GM13977 (cell line): Measurements from ENCODE around the gene TSPAN11.

Experiments used
- DNase-seq: peaks from one replicate; pipeline ENCODE4 v3.0.0; 2012; ENCODE audit warnings: low spot score
- CTCF ChIP-seq: IDR thresholded peaks from 2 replicates; pipeline ENCODE4 v1.5.1; 2012; ENCODE audit warnings: mild to moderate bottlenecking, control low read depth; ENCODE audit not compliant: insufficient read depth; ENCODE audit errors: extremely low read depth, missing control alignments
- in situ Hi-C: fragments of 300-500 bp; cut with MboI; formaldehyde crosslinking; loops from one replicate; pipeline ENCODE4 v1.12.0; 2022; ENCODE audit warnings: low sequenced_read_pairs, low pct_unique_long_range_greater_than_20kb, mixed read lengths, inconsistent platforms; ENCODE audit not compliant: unreplicated experiment

Gene TSPAN11

GRCh38 chr12:31018106-31018789, 91.7 kb downstream of the TSPAN11 start:
- no peak for DNase-seq
- TF ChIP-seq CTCF: no peak
- in situ Hi-C loops: no loop called here

GRCh38 chr12:31018790-31019505, 92.4 kb downstream of the TSPAN11 start:
- in situ Hi-C loops: no loop called here
- no peak for DNase-seq
- TF ChIP-seq CTCF: no peak

- no peak for DNase-seq
- in situ Hi-C loops: no loop called here
- TF ChIP-seq CTCF: no peak
These were observed 93.0 kb downstream of the TSPAN11 start for GRCh38 chr12:31019561-31019960.

GRCh38 chr12:31019976-31020375, 93.4 kb downstream of the TSPAN11 start:
- no peak for TF ChIP-seq CTCF
- no peak for DNase-seq
- in situ Hi-C loops: no loop called here

- in situ Hi-C loops: no loop called here
- no peak for DNase-seq
- no peak for TF ChIP-seq CTCF
These were observed 94.0 kb downstream of the TSPAN11 start for GRCh38 chr12:31020385-31021166.

GRCh38 chr12:31021181-31021580, 94.6 kb downstream of the TSPAN11 start:
- in situ Hi-C loops: no loop called here

More at GRCh38 chr12:31021181-31021580, 94.6 kb downstream of the TSPAN11 start:
- TF ChIP-seq CTCF: no peak
- DNase-seq: no peak
